ENCODE measurements around the gene PIGB. TPM values are rescaled to one million over a fixed set of nuclear protein-coding genes. Genes with fewer than 3 reads are reported as not detected.

The PIGB gene
- total RNA-seq, 1 experiment from 2014 or later, result 5.2 TPM

DNA sequence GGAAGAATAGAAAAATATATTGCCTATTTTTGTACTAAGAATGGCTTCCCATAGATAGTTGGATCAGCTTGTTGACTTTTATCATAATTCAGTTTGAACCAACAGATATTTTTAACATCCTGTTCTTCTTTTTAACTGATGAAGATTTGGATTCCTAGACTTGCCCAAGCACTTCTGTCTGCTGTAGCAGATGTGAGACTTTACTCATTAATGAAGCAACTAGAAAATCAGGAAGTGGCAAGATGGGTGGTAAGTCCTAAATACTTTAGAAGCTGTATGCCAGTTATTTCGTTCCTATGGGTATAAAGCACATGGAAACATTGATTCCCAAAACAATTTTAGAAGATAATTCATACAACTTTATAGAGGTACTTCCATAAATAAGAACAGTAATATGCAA lies 8.4 kb downstream of the PIGB start:
- Mint-ChIP-seq H3K27ac (no peak overlapping the region), H3K9me3 (no peaks in the 10 kb centered on the region), H3K36me3 (no peaks in the 10 kb centered on the region), H3K27me3 (ENCODE audit: low read depth) (no peaks in the 10 kb centered on the region), H3K4me3 (no peak overlapping the region), H3K4me1 (peaks cover 17% of the 10 kb centered on the region)
- DNase-seq (ENCODE audit: low spot score), result no peak
- no peak for ATAC-seq
- POLR2A ChIA-PET, result no interaction called here
- TF ChIP-seq, protein P1, sequence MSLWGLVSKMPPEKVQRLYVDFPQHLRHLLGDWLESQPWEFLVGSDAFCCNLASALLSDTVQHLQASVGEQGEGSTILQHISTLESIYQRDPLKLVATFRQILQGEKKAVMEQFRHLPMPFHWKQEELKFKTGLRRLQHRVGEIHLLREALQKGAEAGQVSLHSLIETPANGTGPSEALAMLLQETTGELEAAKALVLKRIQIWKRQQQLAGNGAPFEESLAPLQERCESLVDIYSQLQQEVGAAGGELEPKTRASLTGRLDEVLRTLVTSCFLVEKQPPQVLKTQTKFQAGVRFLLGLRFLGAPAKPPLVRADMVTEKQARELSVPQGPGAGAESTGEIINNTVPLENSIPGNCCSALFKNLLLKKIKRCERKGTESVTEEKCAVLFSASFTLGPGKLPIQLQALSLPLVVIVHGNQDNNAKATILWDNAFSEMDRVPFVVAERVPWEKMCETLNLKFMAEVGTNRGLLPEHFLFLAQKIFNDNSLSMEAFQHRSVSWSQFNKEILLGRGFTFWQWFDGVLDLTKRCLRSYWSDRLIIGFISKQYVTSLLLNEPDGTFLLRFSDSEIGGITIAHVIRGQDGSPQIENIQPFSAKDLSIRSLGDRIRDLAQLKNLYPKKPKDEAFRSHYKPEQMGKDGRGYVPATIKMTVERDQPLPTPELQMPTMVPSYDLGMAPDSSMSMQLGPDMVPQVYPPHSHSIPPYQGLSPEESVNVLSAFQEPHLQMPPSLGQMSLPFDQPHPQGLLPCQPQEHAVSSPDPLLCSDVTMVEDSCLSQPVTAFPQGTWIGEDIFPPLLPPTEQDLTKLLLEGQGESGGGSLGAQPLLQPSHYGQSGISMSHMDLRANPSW (CRISPR knock-in tag; conservative IDR thresholded peaks at IDR 0.05; ENCODE audit: low read depth), result no peak
- TF ChIP-seq, protein P2, sequence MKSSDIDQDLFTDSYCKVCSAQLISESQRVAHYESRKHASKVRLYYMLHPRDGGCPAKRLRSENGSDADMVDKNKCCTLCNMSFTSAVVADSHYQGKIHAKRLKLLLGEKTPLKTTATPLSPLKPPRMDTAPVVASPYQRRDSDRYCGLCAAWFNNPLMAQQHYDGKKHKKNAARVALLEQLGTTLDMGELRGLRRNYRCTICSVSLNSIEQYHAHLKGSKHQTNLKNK (CRISPR knock-in tag; IDR thresholded peaks at IDR 0.05), result no peak
- TF ChIP-seq MYBL2 (CRISPR knock-in tag; IDR thresholded peaks at IDR 0.05), result no peak
- TF ChIP-seq, protein P3, sequence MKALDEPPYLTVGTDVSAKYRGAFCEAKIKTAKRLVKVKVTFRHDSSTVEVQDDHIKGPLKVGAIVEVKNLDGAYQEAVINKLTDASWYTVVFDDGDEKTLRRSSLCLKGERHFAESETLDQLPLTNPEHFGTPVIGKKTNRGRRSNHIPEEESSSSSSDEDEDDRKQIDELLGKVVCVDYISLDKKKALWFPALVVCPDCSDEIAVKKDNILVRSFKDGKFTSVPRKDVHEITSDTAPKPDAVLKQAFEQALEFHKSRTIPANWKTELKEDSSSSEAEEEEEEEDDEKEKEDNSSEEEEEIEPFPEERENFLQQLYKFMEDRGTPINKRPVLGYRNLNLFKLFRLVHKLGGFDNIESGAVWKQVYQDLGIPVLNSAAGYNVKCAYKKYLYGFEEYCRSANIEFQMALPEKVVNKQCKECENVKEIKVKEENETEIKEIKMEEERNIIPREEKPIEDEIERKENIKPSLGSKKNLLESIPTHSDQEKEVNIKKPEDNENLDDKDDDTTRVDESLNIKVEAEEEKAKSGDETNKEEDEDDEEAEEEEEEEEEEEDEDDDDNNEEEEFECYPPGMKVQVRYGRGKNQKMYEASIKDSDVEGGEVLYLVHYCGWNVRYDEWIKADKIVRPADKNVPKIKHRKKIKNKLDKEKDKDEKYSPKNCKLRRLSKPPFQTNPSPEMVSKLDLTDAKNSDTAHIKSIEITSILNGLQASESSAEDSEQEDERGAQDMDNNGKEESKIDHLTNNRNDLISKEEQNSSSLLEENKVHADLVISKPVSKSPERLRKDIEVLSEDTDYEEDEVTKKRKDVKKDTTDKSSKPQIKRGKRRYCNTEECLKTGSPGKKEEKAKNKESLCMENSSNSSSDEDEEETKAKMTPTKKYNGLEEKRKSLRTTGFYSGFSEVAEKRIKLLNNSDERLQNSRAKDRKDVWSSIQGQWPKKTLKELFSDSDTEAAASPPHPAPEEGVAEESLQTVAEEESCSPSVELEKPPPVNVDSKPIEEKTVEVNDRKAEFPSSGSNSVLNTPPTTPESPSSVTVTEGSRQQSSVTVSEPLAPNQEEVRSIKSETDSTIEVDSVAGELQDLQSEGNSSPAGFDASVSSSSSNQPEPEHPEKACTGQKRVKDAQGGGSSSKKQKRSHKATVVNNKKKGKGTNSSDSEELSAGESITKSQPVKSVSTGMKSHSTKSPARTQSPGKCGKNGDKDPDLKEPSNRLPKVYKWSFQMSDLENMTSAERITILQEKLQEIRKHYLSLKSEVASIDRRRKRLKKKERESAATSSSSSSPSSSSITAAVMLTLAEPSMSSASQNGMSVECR (CRISPR knock-in tag; IDR thresholded peaks at IDR 0.05; ENCODE audit: borderline replicate concordance), result no peak
- TF ChIP-seq, protein P4, sequence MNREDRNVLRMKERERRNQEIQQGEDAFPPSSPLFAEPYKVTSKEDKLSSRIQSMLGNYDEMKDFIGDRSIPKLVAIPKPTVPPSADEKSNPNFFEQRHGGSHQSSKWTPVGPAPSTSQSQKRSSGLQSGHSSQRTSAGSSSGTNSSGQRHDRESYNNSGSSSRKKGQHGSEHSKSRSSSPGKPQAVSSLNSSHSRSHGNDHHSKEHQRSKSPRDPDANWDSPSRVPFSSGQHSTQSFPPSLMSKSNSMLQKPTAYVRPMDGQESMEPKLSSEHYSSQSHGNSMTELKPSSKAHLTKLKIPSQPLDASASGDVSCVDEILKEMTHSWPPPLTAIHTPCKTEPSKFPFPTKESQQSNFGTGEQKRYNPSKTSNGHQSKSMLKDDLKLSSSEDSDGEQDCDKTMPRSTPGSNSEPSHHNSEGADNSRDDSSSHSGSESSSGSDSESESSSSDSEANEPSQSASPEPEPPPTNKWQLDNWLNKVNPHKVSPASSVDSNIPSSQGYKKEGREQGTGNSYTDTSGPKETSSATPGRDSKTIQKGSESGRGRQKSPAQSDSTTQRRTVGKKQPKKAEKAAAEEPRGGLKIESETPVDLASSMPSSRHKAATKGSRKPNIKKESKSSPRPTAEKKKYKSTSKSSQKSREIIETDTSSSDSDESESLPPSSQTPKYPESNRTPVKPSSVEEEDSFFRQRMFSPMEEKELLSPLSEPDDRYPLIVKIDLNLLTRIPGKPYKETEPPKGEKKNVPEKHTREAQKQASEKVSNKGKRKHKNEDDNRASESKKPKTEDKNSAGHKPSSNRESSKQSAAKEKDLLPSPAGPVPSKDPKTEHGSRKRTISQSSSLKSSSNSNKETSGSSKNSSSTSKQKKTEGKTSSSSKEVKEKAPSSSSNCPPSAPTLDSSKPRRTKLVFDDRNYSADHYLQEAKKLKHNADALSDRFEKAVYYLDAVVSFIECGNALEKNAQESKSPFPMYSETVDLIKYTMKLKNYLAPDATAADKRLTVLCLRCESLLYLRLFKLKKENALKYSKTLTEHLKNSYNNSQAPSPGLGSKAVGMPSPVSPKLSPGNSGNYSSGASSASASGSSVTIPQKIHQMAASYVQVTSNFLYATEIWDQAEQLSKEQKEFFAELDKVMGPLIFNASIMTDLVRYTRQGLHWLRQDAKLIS (CRISPR knock-in tag; IDR thresholded peaks at IDR 0.05; ENCODE audit: borderline replicate concordance), result no peak
- CTCF ChIA-PET, result interaction anchor here (1.6 kb wide), 1 partner anchor 112 kb away, joined by 3 read pairs; no protein-coding TSS in a partner anchor

DNA sequence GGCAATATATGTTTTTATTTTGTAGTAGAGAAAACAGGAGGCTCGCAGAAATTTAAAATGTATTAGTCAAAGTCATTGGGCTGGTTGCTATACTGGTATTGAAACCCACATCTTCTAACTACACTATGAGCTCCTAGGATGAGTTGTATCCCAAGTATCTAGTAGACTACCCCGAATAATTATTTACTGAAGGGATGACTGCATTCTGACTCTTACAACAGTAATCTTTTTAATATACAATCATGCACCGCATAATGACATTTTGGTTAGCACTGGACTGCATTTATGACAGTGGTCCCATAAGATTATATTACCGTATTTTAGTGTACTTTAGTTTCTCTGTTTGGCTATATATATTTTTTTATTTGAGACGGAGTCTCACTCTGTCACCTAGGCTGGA lies 15.3 kb downstream of the PIGB start:
- no peaks in the 10 kb centered on the region for H3K27me3 Mint-ChIP-seq (ENCODE audit: low read depth)
- ChIA-PET CTCF (no interaction called here), POLR2A (no interaction called here)
- TF ChIP-seq, protein P4 (CRISPR knock-in tag; IDR thresholded peaks at IDR 0.05; ENCODE audit: borderline replicate concordance), result no peak
- TF ChIP-seq PRRX2 (CRISPR knock-in tag; IDR thresholded peaks at IDR 0.05) (no peak), ZNF121 (CRISPR knock-in tag; IDR thresholded peaks at IDR 0.05) (no peak), ELF4 (CRISPR knock-in tag; IDR thresholded peaks at IDR 0.05; ENCODE audit: low read depth) (no peak), CBFB (CRISPR knock-in tag; IDR thresholded peaks at IDR 0.05; ENCODE audit: low read depth) (no peak), EMX1 (CRISPR knock-in tag; IDR thresholded peaks at IDR 0.05) (no peak)
- TF ChIP-seq, protein P5, sequence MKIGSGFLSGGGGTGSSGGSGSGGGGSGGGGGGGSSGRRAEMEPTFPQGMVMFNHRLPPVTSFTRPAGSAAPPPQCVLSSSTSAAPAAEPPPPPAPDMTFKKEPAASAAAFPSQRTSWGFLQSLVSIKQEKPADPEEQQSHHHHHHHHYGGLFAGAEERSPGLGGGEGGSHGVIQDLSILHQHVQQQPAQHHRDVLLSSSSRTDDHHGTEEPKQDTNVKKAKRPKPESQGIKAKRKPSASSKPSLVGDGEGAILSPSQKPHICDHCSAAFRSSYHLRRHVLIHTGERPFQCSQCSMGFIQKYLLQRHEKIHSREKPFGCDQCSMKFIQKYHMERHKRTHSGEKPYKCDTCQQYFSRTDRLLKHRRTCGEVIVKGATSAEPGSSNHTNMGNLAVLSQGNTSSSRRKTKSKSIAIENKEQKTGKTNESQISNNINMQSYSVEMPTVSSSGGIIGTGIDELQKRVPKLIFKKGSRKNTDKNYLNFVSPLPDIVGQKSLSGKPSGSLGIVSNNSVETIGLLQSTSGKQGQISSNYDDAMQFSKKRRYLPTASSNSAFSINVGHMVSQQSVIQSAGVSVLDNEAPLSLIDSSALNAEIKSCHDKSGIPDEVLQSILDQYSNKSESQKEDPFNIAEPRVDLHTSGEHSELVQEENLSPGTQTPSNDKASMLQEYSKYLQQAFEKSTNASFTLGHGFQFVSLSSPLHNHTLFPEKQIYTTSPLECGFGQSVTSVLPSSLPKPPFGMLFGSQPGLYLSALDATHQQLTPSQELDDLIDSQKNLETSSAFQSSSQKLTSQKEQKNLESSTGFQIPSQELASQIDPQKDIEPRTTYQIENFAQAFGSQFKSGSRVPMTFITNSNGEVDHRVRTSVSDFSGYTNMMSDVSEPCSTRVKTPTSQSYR (CRISPR knock-in tag; IDR thresholded peaks at IDR 0.05), result no peak
- DNase-seq (ENCODE audit: low spot score) (no peak), ATAC-seq (no peak)
- H3K27ac Mint-ChIP-seq, result no peak overlapping the region
- no peak overlapping the region for H3K4me3 Mint-ChIP-seq
- no peaks in the 10 kb centered on the region for H3K9me3 Mint-ChIP-seq
- H3K36me3 Mint-ChIP-seq, result no peaks in the 10 kb centered on the region
- no peaks in the 10 kb centered on the region for H3K4me1 Mint-ChIP-seq

All from WTC11 (cell line).